Activated CD4-positive, alpha-beta memory T cell treated with anti-CD3 and anti-CD28 coated beads, Interleukin-2, amount 10 ng/mL, durations not matched to agents 7 days and 5 days (primary cell): ENCODE data around the gene RNF215. TPM values are rescaled to one million over a fixed set of nuclear protein-coding genes. Genes with fewer than 3 reads are reported as not detected.

Experiments used
- CTCF ChIA-PET: fragments of 350-600 bp; sonication (Branson Sonifier 250); formaldehyde crosslinking; loops from one replicate; lab custom pipeline; 2021; ENCODE audit warnings: antibody characterized with exemption, inconsistent platforms; lab: Charles Lee
- POLR2A ChIA-PET: fragments of 350-600 bp; sonication (Branson Sonifier 250); formaldehyde crosslinking; loops from one replicate; lab custom pipeline; 2021; ENCODE audit warnings: antibody characterized with exemption; lab: Charles Lee
- DNase-seq: peaks from one replicate; pipeline ENCODE4 v3.0.0-alpha.2; 2020
- H3K27ac Mint-ChIP-seq: one replicate; pipeline ENCODE4 v1.8.0; 2021; ENCODE audit warnings: mild to moderate bottlenecking, mixed read lengths
- H3K27me3 Mint-ChIP-seq: one replicate; pipeline ENCODE4 v1.8.0; 2021; ENCODE audit warnings: mixed read lengths
- H3K36me3 Mint-ChIP-seq: one replicate; pipeline ENCODE4 v1.8.0; 2021; ENCODE audit warnings: low read depth, mixed read lengths
- H3K4me1 Mint-ChIP-seq: one replicate; pipeline ENCODE4 v1.8.0; 2021; ENCODE audit warnings: mixed read lengths
- H3K4me3 Mint-ChIP-seq: one replicate; pipeline ENCODE4 v1.8.0; 2021; ENCODE audit warnings: mild to moderate bottlenecking, mixed read lengths
- H3K9me3 Mint-ChIP-seq: one replicate; pipeline ENCODE4 v1.8.0; 2021; ENCODE audit warnings: mixed read lengths
- total RNA-seq, 2 experiments: library from RNA; stranded (reverse); gene quantifications; one replicate each; pipeline ENCODE4 v1.2.3, GENCODE V29; 2021

Gene RNF215
- total RNA-seq, 2 experiments from 2014 or later, result 12.2 to 13.3 TPM

DNA sequence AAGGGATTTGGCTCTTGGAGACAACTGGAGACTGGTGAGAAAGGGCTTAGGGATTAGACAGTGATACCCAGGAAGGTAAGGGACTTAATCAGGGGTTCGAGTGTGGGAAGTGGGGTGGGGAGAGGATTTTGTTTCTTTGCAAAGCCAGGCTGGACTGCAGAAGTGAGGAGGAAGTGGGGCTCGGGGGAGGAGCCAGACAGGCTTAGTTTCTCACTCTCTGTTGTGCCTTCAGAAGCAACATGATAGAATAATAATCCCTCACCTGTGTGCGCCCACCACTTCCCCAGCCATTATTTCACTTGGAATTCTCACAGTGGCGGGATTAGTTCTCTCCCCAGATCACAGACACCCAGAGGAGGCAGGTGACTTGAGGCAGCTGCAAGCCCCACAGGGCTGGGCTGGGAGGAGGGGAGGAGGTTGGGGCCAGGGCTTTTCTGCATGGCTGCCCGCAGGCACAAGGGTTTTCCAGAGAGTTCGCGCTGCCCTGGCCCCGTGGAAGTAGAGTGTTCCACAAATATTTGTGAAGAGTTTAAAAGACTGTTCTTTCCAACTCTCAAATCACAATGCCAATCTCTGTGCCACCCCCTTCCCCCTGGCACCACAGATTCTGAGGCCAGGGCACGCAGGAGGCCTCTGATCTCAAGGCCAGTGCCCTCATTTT lies 5.6 kb upstream of the RNF215 start:
- H3K27ac Mint-ChIP-seq, result no peak overlapping the region
- POLR2A ChIA-PET, result interaction anchor here (0.9 to 12.2 kb wide), 4 partner anchors 9 to 104 kb away, joined by 3 to 115 read pairs (median 10); partner anchors contain the start of genes CASTOR1 and MTFP1
- no peak for DNase-seq
- peaks cover 4% of the 10 kb centered on the region for H3K27me3 Mint-ChIP-seq
- H3K4me1 Mint-ChIP-seq, result peaks cover 48% of the 10 kb centered on the region
- no peak overlapping the region for H3K4me3 Mint-ChIP-seq
- peaks cover 3% of the 10 kb centered on the region for H3K9me3 Mint-ChIP-seq
- no peaks in the 10 kb centered on the region for H3K36me3 Mint-ChIP-seq
- CTCF ChIA-PET, result interaction anchor here (1.0 to 8.7 kb wide), 6 partner anchors 10 to 103 kb away, joined by 3 to 185 read pairs (median 7); partner anchors contain the start of genes CASTOR1 and MTFP1

DNA sequence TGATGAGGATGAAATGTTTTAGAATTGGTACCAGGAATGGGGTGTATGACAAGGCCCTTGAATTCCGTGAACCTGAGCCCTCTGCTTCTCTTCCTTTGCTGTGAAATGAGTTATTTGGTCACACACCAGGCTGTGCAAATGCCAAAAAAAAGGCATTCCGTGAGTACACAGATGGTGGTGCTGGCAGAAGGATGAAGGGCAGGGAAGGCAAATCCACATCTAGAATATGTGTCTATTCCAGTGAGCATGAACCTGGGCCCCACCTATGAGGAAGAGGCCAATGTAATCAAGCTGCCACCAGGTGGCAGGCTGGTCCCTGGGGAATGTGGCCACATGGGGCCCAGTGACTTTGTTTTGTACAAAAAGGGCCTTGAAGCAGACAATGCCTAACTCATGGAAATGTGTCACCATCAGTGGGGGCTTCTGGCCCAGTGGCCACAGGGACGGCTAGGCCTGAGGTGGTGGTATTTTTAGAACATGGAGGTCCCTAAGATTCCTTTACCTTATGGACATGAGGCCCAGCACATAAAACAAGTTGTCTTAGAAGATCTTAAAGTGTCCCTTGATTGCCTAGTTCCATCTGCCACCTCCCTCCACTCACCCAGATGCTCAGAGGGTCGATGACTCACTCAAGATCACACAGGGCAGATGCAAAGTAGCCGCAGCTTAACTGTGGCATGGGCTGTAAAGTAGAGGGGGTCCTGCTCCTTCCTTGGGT lies 3.9 kb upstream of the RNF215 start:
- peaks cover 3% of the 10 kb centered on the region for H3K9me3 Mint-ChIP-seq
- POLR2A ChIA-PET, result interaction anchor here (3.4 to 12.2 kb wide), 2 partner anchors 34 to 103 kb away, joined by 15 to 115 read pairs; partner anchors contain the start of genes CASTOR1 and MTFP1
- CTCF ChIA-PET, result interaction anchor here (0.7 to 8.7 kb wide), 20 partner anchors 8 to 287 kb away, joined by 3 to 185 read pairs (median 4); partner anchors contain the start of genes CASTOR1 and MTFP1
- H3K36me3 Mint-ChIP-seq, result no peaks in the 10 kb centered on the region
- H3K27ac Mint-ChIP-seq, result peak overlapping the region; percentile 61
- H3K27me3 Mint-ChIP-seq, result peaks cover 2% of the 10 kb centered on the region
- peaks cover 46% of the 10 kb centered on the region for H3K4me1 Mint-ChIP-seq
- peak; percentile 81 for DNase-seq
- H3K4me3 Mint-ChIP-seq, result no peak overlapping the region

DNA sequence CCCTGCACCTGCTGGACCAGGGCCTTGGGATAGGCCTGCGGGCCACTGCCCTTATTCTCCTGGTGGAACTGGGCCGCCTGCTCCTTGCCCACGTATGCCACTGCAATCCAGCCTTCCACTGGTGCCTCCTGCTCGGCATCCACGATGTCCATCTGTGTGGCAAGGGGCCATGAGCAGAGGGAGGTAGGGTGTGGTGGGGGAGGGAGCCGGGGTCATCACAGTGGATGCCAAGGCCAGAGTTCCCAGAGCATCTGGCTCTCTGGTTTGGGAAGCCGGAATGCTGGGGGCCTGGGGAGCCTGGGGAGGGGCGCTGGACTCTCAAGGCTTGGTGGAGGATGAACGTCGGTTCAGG lies 627 bp downstream of the RNF215 start:
- Mint-ChIP-seq H3K9me3 (peaks cover 3% of the 10 kb centered on the region), H3K27ac (no peak overlapping the region)
- POLR2A ChIA-PET, result interaction anchor here (1.0 to 5.7 kb wide), 4 partner anchors 30 to 98 kb away, joined by 3 to 66 read pairs (median 5); partner anchors contain the start of genes CASTOR1, CCDC157 and SF3A1

DNA sequence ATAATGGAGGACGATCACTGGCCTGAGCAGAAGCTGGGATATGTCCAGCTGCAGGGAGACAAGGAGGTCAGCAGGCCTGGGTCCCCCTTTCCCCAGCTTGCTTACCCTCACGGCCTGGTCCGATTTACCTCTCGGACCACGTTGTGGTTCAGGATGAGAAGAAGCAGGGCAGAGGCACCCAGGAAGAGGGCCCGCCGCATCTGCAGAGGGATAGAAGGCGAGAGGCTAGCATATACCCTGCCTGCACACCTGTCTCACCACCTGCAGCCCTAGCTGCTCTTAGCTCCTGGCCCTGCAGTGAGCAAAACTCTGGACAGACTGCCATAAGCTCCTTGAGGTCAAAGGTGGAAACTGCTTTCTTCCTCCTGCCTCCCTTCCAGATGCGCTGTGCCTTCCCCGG lies 1.3 kb downstream of the RNF215 start:
- Mint-ChIP-seq H3K36me3 (no peaks in the 10 kb centered on the region), H3K27ac (no peak overlapping the region), H3K4me3 (peak overlapping the region; percentile 77), H3K4me1 (peaks cover 27% of the 10 kb centered on the region), H3K9me3 (peaks cover 3% of the 10 kb centered on the region), H3K27me3 (peaks cover 2% of the 10 kb centered on the region)
- no peak for DNase-seq
- POLR2A ChIA-PET, result interaction anchor here (1.0 to 5.7 kb wide), 2 partner anchors 30 to 97 kb away, joined by 4 to 66 read pairs; partner anchors contain the start of gene CASTOR1
- CTCF ChIA-PET, result interaction anchor here (0.6 to 3.4 kb wide), 10 partner anchors 11 to 278 kb away, joined by 3 to 59 read pairs (median 4); partner anchors contain the start of genes CASTOR1 and SEC14L2

More for the DNA sequence above, 627 bp downstream of the RNF215 start:
- H3K27me3 Mint-ChIP-seq, result peaks cover 2% of the 10 kb centered on the region
- H3K36me3 Mint-ChIP-seq, result no peaks in the 10 kb centered on the region
- peaks cover 34% of the 10 kb centered on the region for H3K4me1 Mint-ChIP-seq
- no peak for DNase-seq
- CTCF ChIA-PET, result interaction anchor here (1.0 to 7.2 kb wide), 6 partner anchors 10 to 123 kb away, joined by 4 to 185 read pairs (median 9); partner anchors contain the start of genes CASTOR1 and SEC14L2
- peak overlapping the region; percentile 77 for H3K4me3 Mint-ChIP-seq

DNA sequence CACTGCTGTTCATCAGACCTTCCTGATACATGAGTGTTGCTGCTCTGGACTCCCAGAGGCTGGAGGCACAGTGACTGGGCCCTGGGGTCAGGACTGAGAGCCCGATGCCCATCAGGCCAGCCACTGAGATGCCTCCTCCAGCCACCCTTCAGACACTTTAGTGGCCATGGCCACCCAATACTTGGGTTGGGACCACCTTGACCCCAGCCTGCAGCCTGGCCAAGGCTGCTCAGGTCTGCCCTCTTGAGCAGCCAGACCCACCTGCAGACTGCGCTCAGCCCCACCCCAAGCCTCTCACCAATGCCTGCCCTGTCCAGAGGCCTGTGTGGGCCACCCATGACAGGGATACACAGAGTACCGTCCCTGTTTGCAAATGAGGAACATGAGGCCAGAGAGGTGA lies 4.2 kb downstream of the RNF215 start:
- Mint-ChIP-seq H3K27ac (no peak overlapping the region), H3K9me3 (no peaks in the 10 kb centered on the region), H3K27me3 (no peaks in the 10 kb centered on the region), H3K36me3 (no peaks in the 10 kb centered on the region), H3K4me3 (no peak overlapping the region), H3K4me1 (peaks cover 12% of the 10 kb centered on the region)
- POLR2A ChIA-PET, result interaction anchor here (1.2 to 5.7 kb wide), 3 partner anchors 56 to 94 kb away, joined by 3 to 66 read pairs (median 4); partner anchors contain the start of genes CASTOR1 and TBC1D10A
- no peak for DNase-seq
- CTCF ChIA-PET, result interaction anchor here (0.9 to 3.4 kb wide), 3 partner anchors 8 to 95 kb away, joined by 3 to 59 read pairs (median 15); partner anchors contain the start of gene CASTOR1

DNA sequence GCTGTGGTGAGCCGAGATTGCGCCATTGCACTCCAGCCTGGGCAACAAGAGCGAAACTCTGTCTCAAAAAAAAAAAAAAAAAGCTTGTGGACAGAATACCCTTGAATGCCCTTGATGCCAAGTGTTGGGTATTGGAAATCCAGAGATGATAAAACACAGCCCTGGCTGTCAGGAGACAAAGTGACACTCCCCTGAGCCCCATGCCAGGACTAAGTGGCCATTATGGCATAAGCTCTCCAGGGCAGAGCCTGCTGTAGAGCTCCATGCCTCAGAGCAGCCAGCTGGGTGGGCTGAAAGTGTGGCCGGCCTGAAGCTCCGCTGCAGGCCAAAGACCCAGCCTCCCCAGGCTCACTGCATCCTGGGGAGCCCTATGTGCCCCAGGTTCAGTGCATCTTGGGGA lies 4.9 kb downstream of the RNF215 start:
- H3K27ac Mint-ChIP-seq, result no peak overlapping the region
- H3K27me3 Mint-ChIP-seq, result no peaks in the 10 kb centered on the region
- no peak overlapping the region for H3K4me3 Mint-ChIP-seq
- no peak for DNase-seq
- POLR2A ChIA-PET, result interaction anchor here (1.2 to 1.5 kb wide), 2 partner anchors 55 to 77 kb away, joined by 3 to 4 read pairs; partner anchors contain the start of gene TBC1D10A
- H3K36me3 Mint-ChIP-seq, result no peaks in the 10 kb centered on the region
- peaks cover 8% of the 10 kb centered on the region for H3K4me1 Mint-ChIP-seq
- no peaks in the 10 kb centered on the region for H3K9me3 Mint-ChIP-seq
- CTCF ChIA-PET, result interaction anchor here (0.9 to 2.4 kb wide), 2 partner anchors 8 to 95 kb away, joined by 3 to 15 read pairs; no protein-coding TSS in a partner anchor

DNA sequence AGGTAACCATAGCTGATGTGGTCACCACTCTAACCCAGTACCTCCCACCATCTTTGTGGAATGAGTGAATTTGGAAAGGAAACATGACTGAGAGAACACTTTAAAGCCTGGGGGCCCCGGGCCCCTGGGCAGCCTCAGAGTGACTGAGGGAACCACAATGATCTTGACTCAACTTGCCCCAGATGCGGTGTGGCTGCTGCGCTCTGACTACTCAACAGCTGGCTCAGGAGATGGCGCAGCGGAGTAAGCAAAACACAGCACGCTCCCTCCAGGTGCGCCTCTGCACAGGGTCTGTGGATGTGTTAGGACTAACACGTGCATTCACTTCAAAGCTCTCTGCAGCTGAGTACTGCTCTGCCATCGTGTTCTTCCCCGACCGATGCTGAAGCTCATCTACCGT lies 5.9 kb downstream of the RNF215 start:
- no peak for DNase-seq
- ChIA-PET CTCF (interaction anchor here (2.4 kb wide), 1 partner anchor 93 kb away, joined by 15 read pairs; no protein-coding TSS in a partner anchor), POLR2A (interaction anchor here (1.2 to 1.5 kb wide), 3 partner anchors 24 to 92 kb away, joined by 3 to 5 read pairs (median 4); partner anchors contain the start of genes CASTOR1, CCDC157 and SF3A1)
- no peaks in the 10 kb centered on the region for H3K9me3 Mint-ChIP-seq
- H3K4me3 Mint-ChIP-seq, result no peak overlapping the region
- no peak overlapping the region for H3K27ac Mint-ChIP-seq
- H3K4me1 Mint-ChIP-seq, result peaks cover 3% of the 10 kb centered on the region
- no peaks in the 10 kb centered on the region for H3K27me3 Mint-ChIP-seq
- no peaks in the 10 kb centered on the region for H3K36me3 Mint-ChIP-seq

DNA sequence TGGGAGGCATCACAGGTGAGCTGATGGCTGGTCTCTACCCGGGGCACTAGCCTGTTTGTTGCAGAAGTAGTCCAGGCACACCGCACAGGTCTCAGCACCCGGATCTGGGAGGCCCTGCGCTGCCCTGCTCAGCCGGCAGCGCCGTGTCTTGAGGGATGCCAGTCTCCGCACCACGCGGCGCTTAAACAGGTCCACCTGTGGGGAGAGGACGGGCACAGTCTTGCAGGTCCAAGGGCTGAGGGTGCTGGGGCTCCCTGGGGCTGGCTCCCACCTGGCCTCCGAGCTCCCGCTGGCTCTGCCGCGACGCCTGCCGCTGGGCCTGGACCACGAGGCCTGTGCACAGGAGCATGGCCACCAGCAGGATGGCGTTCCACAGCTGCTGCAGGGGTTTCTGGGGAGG lies 7.2 kb downstream of the RNF215 start:
- no peak for DNase-seq
- H3K27ac Mint-ChIP-seq, result no peak overlapping the region
- ChIA-PET POLR2A (interaction anchor here (1.0 kb wide), 1 partner anchor 14 kb away, joined by 5 read pairs; no protein-coding TSS in a partner anchor), CTCF (interaction anchor here (0.5 to 1.3 kb wide), 2 partner anchors 92 to 288 kb away, joined by 3 read pairs; no protein-coding TSS in a partner anchor)
- H3K4me1 Mint-ChIP-seq, result no peaks in the 10 kb centered on the region
- no peak overlapping the region for H3K4me3 Mint-ChIP-seq
- H3K9me3 Mint-ChIP-seq, result no peaks in the 10 kb centered on the region
- H3K36me3 Mint-ChIP-seq, result no peaks in the 10 kb centered on the region
- no peaks in the 10 kb centered on the region for H3K27me3 Mint-ChIP-seq

DNA sequence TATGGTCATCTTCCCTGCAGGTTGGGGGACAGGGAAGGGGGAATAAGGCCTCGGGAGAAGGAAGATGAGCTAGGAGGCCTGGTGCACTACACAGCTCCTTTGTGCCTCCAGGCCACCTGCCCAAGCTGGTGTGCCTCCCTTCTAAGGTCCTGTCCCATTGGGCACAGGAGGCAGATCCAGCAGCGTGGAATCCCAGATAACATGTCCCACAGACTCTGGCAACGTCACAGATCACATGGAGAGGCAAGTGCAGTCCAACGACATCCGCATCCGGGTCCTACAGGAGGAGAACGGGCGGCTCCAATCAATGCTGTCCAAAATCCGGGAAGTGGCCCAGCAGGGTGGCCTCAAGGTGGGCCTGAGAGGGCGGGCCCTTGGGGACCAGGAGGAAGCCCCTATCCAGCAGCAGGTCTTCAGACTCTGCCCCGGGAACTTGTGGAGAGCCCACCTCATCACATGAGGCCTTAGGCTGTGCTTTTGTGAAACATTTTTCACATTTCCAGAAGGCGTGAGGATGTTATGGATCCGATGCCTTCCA lies 11.8 kb downstream of the RNF215 start:
- no peak overlapping the region for H3K27ac Mint-ChIP-seq
- DNase-seq, result no peak
- ChIA-PET CTCF (interaction anchor here (0.7 to 1.1 kb wide), 2 partner anchors 88 to 1077 kb away, joined by 3 to 6 read pairs; no protein-coding TSS in a partner anchor), POLR2A (no interaction called here)
- H3K4me1 Mint-ChIP-seq, result no peaks in the 10 kb centered on the region
- no peak overlapping the region for H3K4me3 Mint-ChIP-seq
- H3K9me3 Mint-ChIP-seq, result no peaks in the 10 kb centered on the region
- H3K27me3 Mint-ChIP-seq, result no peaks in the 10 kb centered on the region
- H3K36me3 Mint-ChIP-seq, result no peaks in the 10 kb centered on the region

DNA sequence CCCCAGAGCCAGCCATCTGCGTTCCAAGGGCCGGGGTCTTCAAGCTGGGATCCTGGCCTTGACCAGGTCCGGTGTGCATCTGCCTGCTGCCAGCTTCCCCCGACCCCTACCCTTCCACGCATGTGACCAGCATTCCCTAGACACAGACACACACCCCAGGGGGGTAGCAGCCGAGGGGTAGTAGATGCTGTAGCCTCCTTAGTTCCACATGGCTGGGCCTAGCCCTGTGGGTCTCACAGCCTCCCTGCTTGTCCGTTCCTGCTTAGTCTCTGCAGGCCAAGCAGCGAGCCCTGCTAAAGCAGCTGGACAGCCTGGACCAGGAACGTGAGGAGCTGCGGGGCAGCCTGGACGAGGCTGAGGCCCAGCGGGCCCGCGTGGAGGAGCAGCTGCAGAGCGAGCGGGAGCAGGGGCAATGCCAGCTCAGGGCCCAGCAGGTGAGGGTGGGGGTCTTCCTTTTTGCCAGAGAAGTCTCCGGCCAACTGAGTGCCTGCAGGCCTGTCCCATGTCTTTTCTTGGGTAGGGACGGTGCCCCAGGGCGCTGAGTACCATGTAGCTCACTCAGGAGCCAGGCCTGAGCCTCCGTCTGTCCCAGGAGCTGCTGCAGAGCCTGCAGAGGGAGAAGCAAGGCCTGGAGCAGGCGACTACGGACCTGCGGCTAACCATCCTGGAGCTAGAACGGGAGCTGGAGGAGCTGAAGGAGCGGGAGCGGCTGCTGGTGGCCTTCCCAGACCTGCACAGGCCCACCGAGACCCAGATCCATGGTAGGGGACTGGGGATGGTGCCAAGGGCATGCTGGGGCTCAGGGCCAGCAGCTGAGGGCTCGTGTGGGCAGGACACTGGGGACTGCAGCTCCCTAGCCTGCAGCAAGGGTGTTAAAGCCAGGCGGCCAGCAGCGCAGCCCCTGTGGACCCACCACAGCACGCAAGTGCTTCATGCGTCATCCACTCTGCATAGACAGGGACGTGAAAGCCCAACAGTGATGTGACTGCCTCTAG lies 13.6 kb downstream of the RNF215 start:
- Mint-ChIP-seq H3K9me3 (no peaks in the 10 kb centered on the region), H3K27ac (no peak overlapping the region), H3K4me1 (no peaks in the 10 kb centered on the region), H3K27me3 (no peaks in the 10 kb centered on the region), H3K36me3 (no peaks in the 10 kb centered on the region), H3K4me3 (no peak overlapping the region)
- CTCF ChIA-PET, result interaction anchor here (0.9 to 1.1 kb wide), 2 partner anchors 14 to 86 kb away, joined by 4 to 6 read pairs; partner anchors contain the start of gene RNF215
- no peak for DNase-seq
- POLR2A ChIA-PET, result interaction anchor here (0.7 to 1.5 kb wide), 1 partner anchor 17 kb away, joined by 3 to 5 read pairs; the partner anchor contains the start of genes CCDC157 and SF3A1

DNA sequence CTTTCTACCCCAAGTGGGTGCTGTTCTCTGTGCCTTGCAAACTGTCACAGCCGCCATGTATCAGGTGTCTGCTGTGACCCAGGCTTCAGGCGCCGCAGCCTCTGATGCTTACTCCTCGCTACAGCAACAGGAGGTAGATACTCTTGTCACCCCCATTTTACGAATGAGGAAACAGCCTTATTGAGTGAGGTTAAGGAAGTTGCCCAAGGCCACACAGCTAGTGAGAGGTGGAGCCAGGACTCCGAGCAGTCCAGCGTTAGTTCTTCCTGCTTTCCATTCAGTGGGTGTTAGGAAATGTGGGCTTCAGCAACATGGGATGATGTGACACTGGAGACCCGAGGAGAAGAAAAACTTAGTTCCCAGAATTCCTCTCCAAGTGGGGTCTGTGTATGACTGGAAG lies 14.3 kb downstream of the RNF215 start:
- ChIA-PET CTCF (interaction anchor here (0.9 kb wide), 1 partner anchor 14 kb away, joined by 4 read pairs; the partner anchor contains the start of gene RNF215), POLR2A (interaction anchor here (0.7 kb wide), 1 partner anchor 16 kb away, joined by 3 read pairs; the partner anchor contains the start of genes CCDC157 and SF3A1)
- no peak overlapping the region for H3K4me3 Mint-ChIP-seq

More for the DNA sequence above, 14.3 kb downstream of the RNF215 start:
- DNase-seq, result no peak
- Mint-ChIP-seq H3K9me3 (no peaks in the 10 kb centered on the region), H3K4me1 (no peaks in the 10 kb centered on the region), H3K27ac (no peak overlapping the region), H3K36me3 (no peaks in the 10 kb centered on the region), H3K27me3 (no peaks in the 10 kb centered on the region)
